ENCODE results near the gene METTL25B. TPM values are rescaled to one million over a fixed set of nuclear protein-coding genes. Genes with fewer than 3 reads are reported as not detected.
A peak's percentile ranks its signal among the peaks of the same experiment; 100 is the strongest.

The METTL25B gene
- total and polyA plus RNA-seq, 2 of the 13 experiments (the other 11 are each of a cell fraction or from before 2014, with no cell fraction given) = 11.9 to 24.0 TPM

GRCh38 chr1:156740741-156741480 lies 12.6 kb downstream of the METTL25B start, which contains the start of gene MRPL24 (continued):
- peak; percentile 89 for TF ChIP-seq MXD3 (CRISPR knock-in tag; IDR thresholded peaks at IDR 0.05)
- TF ChIP-seq MIER2 (CRISPR knock-in tag; IDR thresholded peaks at IDR 0.05) = no peak
- 0 out of 2 replicates have a peak, but pooled peaks have one; percentile 24 for TF ChIP-seq ZNF740 (CRISPR knock-in tag; IDR thresholded peaks at IDR 0.05)
- TF ChIP-seq SIN3B (IDR thresholded peaks at IDR 0.05; ENCODE audit: low read length) = peak; percentile 29; the same call in 1 of the 2 replicates
- no peak for TF ChIP-seq ZNF597 (CRISPR knock-in tag; IDR thresholded peaks at IDR 0.05)
- no peak; the same call in 1 of the 2 replicates for TF ChIP-seq ZBTB46 (CRISPR knock-in tag; IDR thresholded peaks at IDR 0.05; ENCODE audit: borderline replicate concordance)
- peak; percentile 76 for TF ChIP-seq HINFP (CRISPR knock-in tag; IDR thresholded peaks at IDR 0.05; ENCODE audit: low read depth)
- TF ChIP-seq TP53 (CRISPR knock-in tag; conservative IDR thresholded peaks at IDR 0.05) = peak; percentile 91
- peak; percentile 89 for TF ChIP-seq U2AF1 (optimal IDR thresholded peaks at IDR 0.05; ENCODE audit: low read depth, low read length)
- TF ChIP-seq ZNF33B (CRISPR knock-in tag; IDR thresholded peaks at IDR 0.05) = peak; percentile 91
- peak; percentile 83 for TF ChIP-seq FOXK2 (IDR thresholded peaks at IDR 0.05)
- peak; percentile 82 for TF ChIP-seq ZNF639 (CRISPR knock-in tag; conservative IDR thresholded peaks at IDR 0.05)
- no peak for TF ChIP-seq ZBTB44 (CRISPR knock-in tag; IDR thresholded peaks at IDR 0.05)
- no peak; the same call in 1 of the 2 replicates for TF ChIP-seq JUND (CRISPR knock-in tag; IDR thresholded peaks at IDR 0.05)
- TF ChIP-seq ZGPAT (CRISPR knock-in tag; IDR thresholded peaks at IDR 0.05) = peak; percentile 90

All from HepG2 (cell line).